Left ventricle myocardium superior (tissue), 1 donor: Measurements from ENCODE around the gene SEZ6L. TPM values are rescaled to one million over a fixed set of nuclear protein-coding genes. Genes with fewer than 3 reads are reported as not detected.

ENCODE experiments used
- ATAC-seq: fragments of 200-7000 bp; cut with Tn5 transposase; one replicate; pipeline ENCODE4 v1.9.1; 2020; ENCODE audit warnings: mild to moderate bottlenecking, moderate library complexity
- DNase-seq: peaks from one replicate; pipeline ENCODE4 v3.0.0-alpha.2; 2020
- intact Hi-C: fragments of 100-400 bp; cut with micrococcal nuclease; formaldehyde crosslinking; loops from one replicate; pipeline ENCODE4 v1.11.0; 2022
- total RNA-seq: library from RNA; stranded (reverse); fragmentation: NEBNext Ultra II Directional; extraction: Animal tissue kit (Norgen Biotek cat#: 25700); gene quantifications from one replicate; pipeline ENCODE4 v1.2.1, GENCODE V29; 2021
- donor health status: DM: no; HTN: yes; CAD: no; lungs with severe emphysema.

The SEZ6L gene
- total RNA-seq, 1 donor from 2014 or later: 0.37 TPM

DNA sequence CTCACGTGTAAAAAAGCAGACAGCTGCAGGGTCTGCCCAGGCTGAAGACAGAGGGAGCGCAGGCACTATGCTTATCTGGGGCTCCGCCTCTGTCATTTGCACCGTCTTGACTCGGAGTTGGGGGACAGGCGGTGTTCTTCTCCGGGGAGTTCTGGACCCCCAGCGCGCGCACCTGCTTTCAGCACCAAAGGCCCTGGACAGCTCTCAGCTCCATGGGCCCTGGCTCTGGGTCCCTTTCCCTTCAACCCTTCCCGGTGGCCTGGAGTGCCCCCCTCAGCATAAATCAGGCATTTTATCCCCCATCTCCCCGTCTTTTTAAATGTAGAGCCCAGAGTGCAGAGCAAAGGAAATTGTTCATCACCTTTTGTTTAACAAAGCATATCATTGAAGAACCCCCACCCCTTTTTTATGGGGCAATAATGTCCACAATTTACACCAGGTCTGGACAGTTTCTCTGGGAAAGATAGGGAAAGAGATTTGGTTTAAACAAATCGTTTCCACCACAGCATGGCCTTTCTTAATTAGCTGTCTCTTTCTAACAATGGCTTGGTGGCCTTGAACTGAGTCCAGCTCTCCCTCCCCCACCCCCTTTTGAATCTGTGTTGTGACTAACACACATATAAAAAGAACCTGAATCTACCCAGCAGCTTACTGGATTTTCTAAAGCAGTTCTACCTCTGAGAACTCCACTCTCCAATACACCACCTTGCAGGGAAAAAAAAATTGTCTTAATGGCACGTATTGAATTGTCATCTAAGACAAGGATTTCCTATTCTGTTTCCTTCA, 1.7 kb downstream of the SEZ6L start:
- peak; percentile 29 for ATAC-seq
- DNase-seq: peak; percentile 41
- intact Hi-C loops: no loop called here

DNA sequence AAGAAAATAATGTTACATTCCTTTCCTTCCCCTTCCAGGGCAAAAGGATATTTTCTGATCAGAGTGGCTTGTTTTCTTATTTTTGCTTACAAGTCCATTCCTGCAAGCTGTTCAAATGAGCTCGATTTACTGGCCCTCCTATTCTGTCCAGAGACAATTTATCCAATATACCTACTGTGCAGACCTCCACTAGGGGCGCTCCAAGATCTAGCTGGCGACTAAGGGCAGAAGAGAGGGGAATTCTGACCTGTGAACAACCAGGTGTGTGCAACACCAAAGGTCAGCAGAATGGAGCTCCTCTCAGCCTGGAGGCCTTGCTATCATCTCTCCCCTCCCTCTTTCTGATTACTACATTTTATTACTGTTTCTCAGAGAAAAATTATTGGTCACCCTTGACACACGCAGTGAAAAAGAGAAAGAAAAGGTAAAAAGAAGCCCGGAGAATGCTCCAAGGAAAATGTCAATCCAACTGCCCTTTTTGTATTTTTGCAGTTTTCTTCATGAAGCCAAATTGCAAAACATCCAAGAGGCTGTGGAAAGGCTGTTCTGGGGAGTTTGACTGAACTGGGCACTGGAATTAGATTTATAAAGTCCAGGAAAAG, 3.2 kb downstream of the SEZ6L start:
- ATAC-seq: no peak
- peak; percentile 23 for DNase-seq
- intact Hi-C loops: no loop called here

DNA sequence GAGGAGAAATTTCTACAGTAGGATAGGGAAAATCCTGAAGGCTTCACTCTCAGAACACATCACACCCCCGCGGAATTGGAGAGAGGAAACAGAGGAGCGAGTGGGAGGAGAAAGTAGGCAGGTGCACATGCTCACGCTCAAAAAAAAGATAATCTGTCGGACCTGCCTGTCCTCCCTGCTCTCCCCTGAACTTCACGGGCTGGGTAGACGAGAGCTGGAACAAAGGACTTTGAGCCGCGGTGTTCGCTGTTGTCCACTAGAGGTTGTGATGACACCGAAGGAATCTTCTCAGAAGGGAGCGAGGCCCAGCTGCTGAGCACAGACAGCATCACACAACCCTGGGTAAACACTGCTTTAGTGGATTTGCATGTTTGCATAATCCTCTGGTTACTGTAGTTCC, 5.0 kb downstream of the SEZ6L start:
- ATAC-seq: no peak
- no peak for DNase-seq
- intact Hi-C loops: no loop called here

DNA sequence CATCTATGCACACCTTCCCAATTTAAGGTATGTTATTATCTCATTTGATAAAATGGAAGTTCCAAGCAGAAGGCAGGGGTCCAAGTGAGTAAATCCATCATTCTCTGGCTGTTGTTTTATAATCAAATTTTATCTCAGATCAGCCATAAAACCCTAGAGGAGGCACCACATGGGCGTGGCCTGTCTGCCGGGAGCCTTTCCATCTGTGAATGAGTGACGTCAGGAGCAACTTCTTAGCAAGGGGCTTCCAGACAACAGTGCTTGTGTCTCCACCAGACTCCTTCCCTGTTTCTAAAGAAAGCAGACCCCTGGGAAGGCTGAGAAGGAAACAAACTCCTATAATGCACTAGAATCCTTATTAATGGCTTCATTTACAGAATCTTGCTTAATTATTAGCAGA, 13.5 kb downstream of the SEZ6L start:
- DNase-seq: no peak
- intact Hi-C loops: no loop called here
- ATAC-seq: no peak

DNA sequence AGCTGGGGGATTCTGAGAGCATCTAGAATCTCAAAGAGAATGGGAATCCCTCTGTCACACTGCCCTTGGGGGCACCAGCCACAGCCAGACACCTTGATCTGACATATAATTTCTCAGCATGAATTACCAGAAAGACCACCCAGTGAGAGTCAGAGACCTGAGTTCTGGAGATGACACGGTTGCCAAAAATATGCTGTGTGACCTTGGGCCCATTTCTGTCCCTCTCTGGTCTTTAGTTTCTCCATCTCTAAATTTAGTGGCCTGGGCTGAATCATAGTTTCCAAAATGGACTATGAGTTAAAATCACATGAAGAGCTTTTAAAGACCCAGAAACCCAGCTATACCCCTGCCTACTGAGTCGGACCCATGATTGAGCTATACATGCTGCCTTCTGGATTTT, 15.9 kb downstream of the SEZ6L start:
- DNase-seq: no peak
- ATAC-seq: no peak
- intact Hi-C loops: no loop called here

DNA sequence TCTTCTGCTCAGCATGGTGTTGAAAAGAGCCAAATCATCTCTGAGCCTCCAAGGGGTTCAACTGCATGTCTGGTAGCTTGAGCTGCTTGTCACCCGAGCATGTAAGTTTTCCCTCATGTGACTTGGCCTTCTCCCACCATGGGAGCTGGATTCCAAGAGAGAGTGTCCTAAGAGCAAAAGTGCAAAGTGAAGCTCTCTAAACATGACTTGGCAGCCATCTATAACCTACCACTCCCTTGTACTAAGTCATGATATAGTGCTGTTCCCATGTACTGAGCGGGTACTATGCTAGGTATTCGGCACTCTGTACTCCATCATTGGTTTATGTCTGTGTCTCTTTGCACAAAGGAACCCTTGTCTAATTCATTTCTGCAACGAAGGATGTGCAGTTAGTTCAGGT, 19.1 kb downstream of the SEZ6L start:
- intact Hi-C loops: no loop called here
- no peak for ATAC-seq

DNA sequence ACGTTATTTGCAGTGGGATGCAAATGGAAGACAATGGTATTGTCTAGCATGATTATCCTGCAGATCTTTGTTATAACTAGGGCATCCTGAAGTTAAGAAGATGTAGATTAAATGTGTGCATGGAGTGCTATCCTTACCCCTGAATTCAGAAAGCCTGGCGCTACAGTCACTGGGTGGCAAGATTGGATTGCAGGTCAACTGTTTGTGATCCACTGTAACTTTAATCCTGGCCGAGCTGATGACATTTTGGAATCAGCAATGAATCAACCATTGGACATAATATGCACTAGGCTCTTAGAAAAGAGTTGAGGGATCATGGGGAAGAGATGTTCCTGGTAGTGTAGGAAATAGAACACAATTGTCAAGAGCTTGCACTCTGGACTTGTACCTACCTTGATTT, 25.1 kb downstream of the SEZ6L start:
- no peak for ATAC-seq
- intact Hi-C loops: no loop called here

More for the DNA sequence above, 19.1 kb downstream of the SEZ6L start:
- DNase-seq: no peak

DNA sequence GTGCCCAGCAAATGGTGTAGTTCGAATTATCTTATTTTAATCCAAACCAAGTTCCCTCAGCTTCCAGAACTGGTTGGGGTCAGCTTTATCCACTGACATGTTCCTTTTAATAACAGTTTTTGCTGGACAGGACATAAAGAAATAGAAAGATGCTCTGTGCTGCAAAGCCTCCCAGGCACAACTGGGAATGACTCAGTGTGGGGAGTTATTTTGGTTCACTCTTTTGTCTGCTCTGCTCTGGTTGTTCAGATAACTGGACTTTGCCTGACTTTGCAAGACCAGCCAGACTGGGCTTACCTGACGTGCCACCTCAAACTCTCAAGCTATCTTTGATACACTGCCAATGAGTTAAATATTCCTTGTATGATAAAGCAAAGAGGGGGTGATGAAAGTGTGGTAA, 25.6 kb downstream of the SEZ6L start:
- intact Hi-C loops: no loop called here

More for the DNA sequence above, 25.1 kb downstream of the SEZ6L start:
- no peak for DNase-seq

DNA sequence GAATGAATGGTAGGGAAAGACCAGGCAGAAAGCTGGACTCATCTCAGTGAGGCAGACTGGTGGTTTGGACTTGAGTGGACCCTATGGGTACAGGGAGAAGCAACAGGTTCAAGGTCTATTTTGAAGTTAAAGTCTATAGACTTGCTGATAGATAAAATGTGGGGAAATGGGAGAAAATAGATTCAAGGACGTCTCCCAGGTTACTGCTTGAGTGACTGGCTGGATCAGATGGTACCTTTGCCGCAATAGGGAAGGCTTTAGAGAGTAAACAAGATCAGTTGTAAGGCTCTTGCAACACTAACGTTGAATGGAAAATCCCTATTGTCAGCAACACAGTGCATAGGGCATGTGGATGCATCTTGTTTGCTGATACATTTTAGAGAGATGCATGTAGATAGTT, 27.4 kb downstream of the SEZ6L start:
- intact Hi-C loops: no loop called here
- no peak for ATAC-seq
- no peak for DNase-seq

More for the DNA sequence above, 25.6 kb downstream of the SEZ6L start:
- DNase-seq: no peak
- ATAC-seq: no peak

DNA sequence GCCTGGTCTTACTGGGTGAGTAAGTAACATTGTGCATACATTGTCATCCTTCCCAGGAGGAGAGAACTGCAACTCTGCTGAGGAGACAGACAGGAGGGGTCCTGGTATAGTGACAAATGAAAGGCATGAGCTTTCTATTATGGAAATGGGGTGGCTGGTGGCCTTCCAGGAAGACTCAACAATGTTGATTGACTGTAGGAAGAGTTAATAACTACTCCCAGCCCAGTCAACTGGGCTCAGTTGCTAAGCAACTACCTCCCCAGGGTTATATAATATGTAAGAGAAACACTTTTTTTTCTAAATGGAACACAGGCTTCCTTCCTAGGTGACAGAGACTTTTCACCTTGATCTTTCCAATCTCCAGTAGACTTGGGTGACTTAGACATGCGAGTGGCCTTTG, 28.2 kb downstream of the SEZ6L start:
- intact Hi-C loops: no loop called here
- DNase-seq (no peak), ATAC-seq (no peak)

DNA sequence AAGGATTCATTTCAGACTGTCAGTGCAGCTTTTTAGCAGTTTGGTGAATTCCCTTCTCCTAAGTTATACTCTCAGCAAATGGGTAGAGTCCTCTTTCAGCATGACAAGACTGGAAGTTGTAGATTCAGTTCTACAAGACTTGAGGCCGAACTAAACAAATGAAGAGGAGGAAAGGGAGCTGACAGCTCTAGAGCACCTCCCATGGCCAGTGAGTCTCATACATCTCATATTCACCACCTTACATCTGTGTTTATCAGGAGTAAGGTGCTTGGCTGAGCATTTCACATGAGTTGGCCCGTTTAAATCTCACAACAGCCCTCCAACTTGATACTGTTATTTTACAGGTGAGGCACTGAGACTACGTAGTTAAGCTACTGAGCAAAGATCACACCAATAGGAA, 30.4 kb downstream of the SEZ6L start:
- intact Hi-C loops: no loop called here
- ATAC-seq (no peak), DNase-seq (no peak)

DNA sequence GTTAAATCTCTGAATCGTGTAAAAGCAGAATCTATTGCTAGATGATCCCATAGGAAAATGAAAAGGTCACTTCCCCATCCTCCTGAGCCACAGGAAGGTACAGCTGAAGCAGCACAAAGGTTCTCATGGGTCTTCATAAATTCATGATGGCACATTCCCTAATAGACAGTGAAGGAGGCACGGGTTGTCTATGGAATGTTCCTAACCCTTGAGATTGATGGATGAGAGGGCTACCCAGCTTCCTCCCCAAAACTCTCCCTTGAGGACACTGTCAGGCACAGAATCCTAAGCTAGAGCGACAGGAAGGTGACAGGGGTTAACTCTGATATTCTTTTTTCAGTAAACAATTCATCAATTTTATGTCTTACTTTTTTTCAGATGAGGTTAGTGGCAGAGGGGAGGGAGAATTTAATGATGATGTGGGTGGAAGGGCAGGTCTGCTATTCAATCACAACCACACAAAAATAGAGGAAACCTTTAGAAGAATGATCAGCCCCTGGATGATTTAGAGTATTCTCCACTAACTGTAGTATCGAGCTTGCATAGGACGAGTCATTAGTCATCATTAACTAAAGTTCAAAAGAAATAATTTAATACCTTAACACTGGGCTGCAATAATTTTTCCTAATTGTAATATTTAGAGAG, 33.1 kb downstream of the SEZ6L start:
- DNase-seq (no peak), ATAC-seq (no peak)
- intact Hi-C loops: no loop called here

DNA sequence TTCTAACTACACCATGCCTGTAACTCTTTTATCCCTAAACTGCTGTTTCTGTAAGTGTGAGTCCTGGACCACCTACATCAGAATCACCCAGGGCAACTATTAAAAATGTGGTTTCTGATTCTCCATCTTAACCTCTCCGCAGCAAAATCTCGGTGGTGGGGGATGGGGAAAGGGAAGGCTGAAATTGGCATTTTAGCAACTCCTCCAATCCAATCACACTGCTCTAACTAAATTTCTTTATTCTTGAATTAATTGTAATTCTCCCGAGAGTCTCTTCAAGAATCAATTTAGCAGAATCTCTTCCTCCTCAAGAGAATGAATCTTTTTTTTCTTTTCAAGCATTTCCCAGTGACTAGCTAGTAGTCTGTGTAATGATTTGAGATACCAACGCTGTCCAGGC, 36.2 kb downstream of the SEZ6L start:
- no peak for ATAC-seq

DNA sequence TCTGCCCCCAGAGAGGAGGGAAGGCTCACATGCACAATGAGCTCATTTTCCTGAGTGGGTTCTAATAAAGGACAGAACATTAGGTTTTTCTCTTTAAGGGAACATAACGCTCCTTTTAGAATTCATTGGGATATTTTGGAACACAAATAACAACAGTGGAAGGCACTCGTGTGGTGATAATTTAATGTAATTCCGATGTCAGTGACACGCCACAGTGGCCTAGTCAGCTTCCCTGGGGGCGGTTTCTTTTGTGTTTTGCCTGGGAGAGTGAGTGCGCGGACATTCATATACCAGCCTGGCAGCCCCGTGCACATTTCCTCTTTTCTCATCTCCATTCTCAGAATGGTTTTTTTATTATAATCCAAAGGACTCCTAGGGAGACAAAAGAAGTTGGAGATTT, 41.1 kb downstream of the SEZ6L start:
- ATAC-seq (no peak), DNase-seq (no peak)
- intact Hi-C loops: no loop called here

More for the DNA sequence above, 36.2 kb downstream of the SEZ6L start:
- intact Hi-C loops: no loop called here
- no peak for DNase-seq

DNA sequence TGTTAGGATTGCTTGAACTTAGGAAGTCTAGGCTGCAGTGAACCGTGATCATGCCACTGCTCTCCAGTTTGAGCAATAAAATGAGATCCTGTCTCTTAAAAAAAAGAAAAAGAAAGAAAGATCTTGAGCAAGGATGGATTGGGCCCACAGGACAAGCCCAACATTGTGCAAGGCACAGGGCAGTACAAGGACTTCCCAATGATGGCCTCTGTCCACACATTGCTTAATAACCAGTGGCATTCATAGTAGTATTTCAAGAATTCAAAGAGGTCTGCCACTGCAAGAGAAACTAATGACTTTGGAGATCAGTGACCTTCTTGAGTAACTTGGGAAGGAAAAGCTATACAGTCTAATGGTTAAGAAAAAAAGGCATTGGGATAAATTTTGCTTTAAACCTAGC, 44.6 kb downstream of the SEZ6L start:
- no peak for ATAC-seq
- no peak for DNase-seq
- intact Hi-C loops: no loop called here

DNA sequence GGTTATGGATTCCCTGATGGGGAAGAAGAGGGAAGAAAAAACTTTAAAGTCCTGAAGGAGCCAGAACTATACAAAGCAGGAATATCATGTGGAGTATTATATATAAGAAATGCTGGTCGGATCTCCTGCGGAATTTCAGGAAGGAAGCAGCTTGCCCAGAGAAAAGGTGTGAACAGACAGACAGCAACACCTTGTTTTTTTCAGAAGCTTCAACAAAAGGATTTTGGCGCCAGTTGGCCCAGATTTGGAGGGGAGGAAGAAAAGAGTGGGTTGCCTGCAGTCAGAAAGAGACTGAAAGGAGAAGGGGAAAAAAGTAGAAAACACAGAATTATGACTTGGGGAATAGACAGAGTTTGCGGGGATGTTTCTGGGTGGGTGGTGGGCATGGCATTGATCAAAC, 45.2 kb downstream of the SEZ6L start:
- no peak for ATAC-seq
- intact Hi-C loops: no loop called here
- no peak for DNase-seq

DNA sequence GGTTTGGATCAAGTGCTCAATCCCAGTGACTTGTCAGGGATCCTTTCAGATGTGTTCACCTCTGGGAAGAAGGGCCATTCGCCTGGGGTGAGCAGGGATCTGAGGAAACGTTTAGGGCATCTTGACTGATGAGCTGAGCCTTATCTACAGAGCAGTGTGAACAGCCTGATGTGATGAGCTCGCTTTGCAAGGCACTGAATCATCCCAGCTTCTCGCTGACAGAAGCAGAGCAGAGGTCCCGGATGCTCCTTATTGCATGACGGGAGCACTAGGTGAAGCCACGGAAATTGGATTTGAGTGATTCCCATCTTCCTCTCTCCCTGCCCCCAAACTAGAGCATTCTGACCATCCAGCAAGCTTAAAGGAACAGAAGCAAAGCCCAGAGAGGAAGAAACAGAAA, 46.5 kb downstream of the SEZ6L start:
- intact Hi-C loops: no loop called here
- ATAC-seq (no peak), DNase-seq (no peak)

DNA sequence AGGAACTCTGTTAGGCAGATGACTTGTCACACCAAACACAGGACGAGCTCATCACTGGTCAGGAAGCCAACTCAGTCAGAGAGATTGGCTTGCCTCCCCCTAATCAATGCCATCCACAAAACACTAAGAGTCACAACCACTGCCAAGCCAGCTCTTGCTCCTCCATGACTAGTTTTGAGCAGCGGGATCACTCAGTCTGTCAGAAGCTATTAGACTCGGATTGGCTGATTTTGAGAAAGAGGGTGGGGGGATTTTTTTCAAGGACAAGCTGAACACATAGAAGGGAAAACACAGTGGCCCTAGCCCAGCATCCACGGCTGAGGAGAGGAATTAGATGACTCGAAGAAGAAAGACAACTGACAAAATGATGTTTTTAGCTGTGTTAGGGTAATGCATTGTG, 55.9 kb downstream of the SEZ6L start:
- no peak for DNase-seq
- intact Hi-C loops: no loop called here
- no peak for ATAC-seq

DNA sequence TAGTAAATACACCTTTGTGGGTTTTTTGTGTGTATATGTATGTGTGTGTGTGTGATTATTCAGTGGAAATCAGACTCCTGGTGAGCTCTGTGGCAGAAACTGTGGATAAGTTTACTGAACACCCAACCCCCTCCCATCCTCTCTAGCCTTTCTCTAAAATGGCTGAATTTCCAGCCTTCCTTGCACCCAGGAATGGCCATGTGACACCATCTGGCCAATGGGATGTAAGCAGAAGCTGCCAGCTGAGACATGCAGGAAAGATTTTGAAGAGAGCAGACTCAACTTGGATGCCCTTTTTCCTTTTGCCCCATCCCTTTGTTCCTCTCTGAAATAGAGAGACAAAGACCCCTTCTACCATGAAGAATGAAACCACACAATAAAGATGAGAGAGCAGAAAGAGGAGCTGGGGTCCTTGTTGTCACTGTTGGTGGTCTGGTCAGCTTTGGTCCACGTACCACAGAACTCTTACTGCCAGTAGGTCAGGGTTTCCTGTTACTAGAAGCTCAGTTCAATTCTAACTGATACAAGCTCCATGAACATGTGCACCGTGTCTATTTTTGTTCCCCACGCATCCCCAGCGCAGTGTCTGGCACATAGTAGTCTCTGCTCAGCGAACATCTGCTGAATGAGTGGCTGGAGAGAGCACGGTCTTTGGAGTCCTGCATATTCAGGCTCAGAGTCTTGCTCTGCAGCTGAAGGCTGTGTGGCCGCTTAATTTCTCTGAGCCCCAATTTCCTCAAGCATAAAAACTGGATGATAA, 57.5 kb downstream of the SEZ6L start:
- DNase-seq (no peak), ATAC-seq (no peak)
- intact Hi-C loops: no loop called here

DNA sequence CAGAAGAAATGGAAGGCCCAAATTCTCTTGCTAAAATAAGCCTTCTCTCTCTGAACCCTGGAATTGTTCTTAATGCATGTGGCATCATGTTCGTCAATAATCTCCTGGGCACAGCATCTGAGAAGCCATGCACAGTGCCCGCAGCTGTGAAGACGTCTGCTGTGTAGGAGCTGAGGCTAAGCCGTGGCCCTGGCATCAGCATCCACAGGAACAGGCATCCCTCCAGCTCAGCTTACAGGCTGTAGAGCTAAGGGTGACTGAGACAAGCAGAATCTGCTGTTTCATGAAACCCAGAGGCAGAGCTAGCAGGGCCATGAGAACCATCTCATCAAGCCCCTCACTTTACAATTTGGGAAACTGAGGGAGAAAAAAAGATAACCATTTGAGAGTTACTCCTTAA, 60.6 kb downstream of the SEZ6L start:
- ATAC-seq: no peak
- intact Hi-C loops: no loop called here
- DNase-seq: no peak
